K562 (cell line): ENCODE measurements around the gene EVL. TPM values are rescaled to one million over a fixed set of nuclear protein-coding genes. Genes with fewer than 3 reads are reported as not detected.

Experiments
- ARNT ChIP-seq, 2 experiments: fragments of 450-650 bp; IDR thresholded peaks; 2 replicates each; pipeline ENCODE4 v1.6.1; 2016; ENCODE audit warnings: mild to moderate bottlenecking in 1 of 2
- C11orf30 ChIP-seq: fragments of 450-650 bp; IDR thresholded peaks from 2 replicates; pipeline ENCODE4 v1.6.1; 2016; ENCODE audit warnings: low read depth, mild to moderate bottlenecking
- CBX8 ChIP-seq: fragments of 200-600 bp; sonication (generic); IDR thresholded peaks from 2 replicates; pipeline ENCODE4 v1.6.1; 2012; ENCODE audit warnings: borderline replicate concordance, mixed run types, low read depth, mild to moderate bottlenecking, moderate library complexity, mixed read lengths, low read length, control low read depth, inconsistent platforms; ENCODE audit not compliant: poor library complexity, severe bottlenecking; ENCODE audit errors: extremely low read depth
- IRF2 ChIP-seq: sonication (generic); formaldehyde crosslinking; IDR thresholded peaks from 2 replicates; pipeline ENCODE4 v1.8.1; 2022; ENCODE audit warnings: mild to moderate bottlenecking, missing genetic modification reagents
- KAT7 ChIP-seq: sonication (generic); formaldehyde crosslinking; IDR thresholded peaks from 2 replicates; pipeline ENCODE4 v1.8.0; 2022; ENCODE audit warnings: missing genetic modification reagents, mild to moderate bottlenecking, borderline replicate concordance
- KDM5B ChIP-seq: fragments of 200-600 bp; sonication (generic); IDR thresholded peaks from 2 replicates; pipeline ENCODE4 v1.6.1; 2012; ENCODE audit warnings: low read depth, mild to moderate bottlenecking, moderate library complexity, low read length, control low read depth, inconsistent platforms; ENCODE audit not compliant: insufficient replicate concordance
- NONO ChIP-seq, 2 experiments: fragments of 200-400 bp in 1 of 2; fragments of 450-650 bp in 1 of 2; formaldehyde crosslinking in 1 of 2; IDR thresholded peaks; 2 replicates each; pipeline ENCODE4 v1.6.1; 2017; ENCODE audit warnings: low read depth in 2 of 2, mild to moderate bottlenecking in 2 of 2, moderate library complexity in 2 of 2, low read length in 1 of 2
- POLR3A ChIP-seq: IDR thresholded peaks from 2 replicates; pipeline ENCODE4 v1.6.1; 2011; ENCODE audit warnings: borderline replicate concordance, mild to moderate bottlenecking, moderate library complexity; ENCODE audit not compliant: insufficient read length, insufficient read depth; ENCODE audit errors: extremely low read depth
- RBM15 ChIP-seq: fragments of 200-400 bp; formaldehyde crosslinking; IDR thresholded peaks from 2 replicates; pipeline ENCODE4 v1.6.1; 2018; ENCODE audit warnings: mild to moderate bottlenecking, low read length, moderate library complexity; ENCODE audit not compliant: insufficient read depth
- RBM17 ChIP-seq: fragments of 200-400 bp; formaldehyde crosslinking; IDR thresholded peaks from 2 replicates; pipeline ENCODE4 v1.6.1; 2017; ENCODE audit warnings: low read depth, mild to moderate bottlenecking, low read length, borderline replicate concordance
- TBL1XR1 ChIP-seq, 2 experiments: IDR thresholded peaks; 2 replicates each; pipeline ENCODE4 v1.6.1; 2012; ENCODE audit warnings: improper control_type of control experiment in 2 of 2, low read length in 2 of 2, mild to moderate bottlenecking in 1 of 2
- ZNF124 ChIP-seq: sonication (generic); formaldehyde crosslinking; IDR thresholded peaks from 2 replicates; pipeline ENCODE4 v1.8.1; 2022; ENCODE audit warnings: missing genetic modification reagents
- ZNF184 ChIP-seq: sonication (generic); formaldehyde crosslinking; IDR thresholded peaks from 2 replicates; pipeline ENCODE4 v1.5.0; 2020; ENCODE audit warnings: missing genetic modification reagents
- ZNF197 ChIP-seq: fragments of 200-800 bp; sonication (Bioruptor generic); IDR thresholded peaks from 2 replicates; pipeline ENCODE4 v1.6.1; 2016; ENCODE audit warnings: low read depth, missing genetic modification characterization, missing compliant biosample characterization
- ZNF24 ChIP-seq: fragments of 450-650 bp; IDR thresholded peaks from 2 replicates; pipeline ENCODE4 v1.6.1; 2016
- ZNF445 ChIP-seq: fragments of 250-450 bp; sonication (Bioruptor Pico); IDR thresholded peaks from 2 replicates; pipeline ENCODE4 v1.4.0; 2020; ENCODE audit warnings: low read depth, mild to moderate bottlenecking, moderate library complexity
- ZNF668 ChIP-seq: fragments of 250-450 bp; sonication (Bioruptor Pico); IDR thresholded peaks from 2 replicates; pipeline ENCODE4 v1.8.0; 2022; ENCODE audit warnings: mild to moderate bottlenecking, inconsistent platforms
- polyA plus RNA-seq, 8 experiments: library from polyadenylated mRNA; depleted of rRNA in 4 of 8; stranded (reverse) in 5 of 8; unstranded in 3 of 8; fragments of >200 nt; fragmentation: Nextera tagmentation in 2 of 8; fragmentation: Illumina TruSeq in 1 of 8; extraction: Ambion mirVana in 2 of 8; extraction: Trizol in 1 of 8; gene quantifications; 2 replicates each; pipeline versions ENCODE4 v1.2.1 to v1.2.3, GENCODE V29; 2011 to 2014; ENCODE audit warnings: inconsistent platforms in 1 of 8, missing spikeins in 1 of 8
- total RNA-seq, 7 experiments: library from RNA; depleted of rRNA in 6 of 7; stranded (reverse); fragments of >200 nt in 6 of 7; fragmentation: Illumina TruSeq in 2 of 7; extraction: Trizol in 2 of 7; gene quantifications; 2 replicates each; pipeline versions ENCODE4 v1.2.1 to v1.2.3, GENCODE V29; 2011 to 2021; ENCODE audit warnings: low replicate concordance in 1 of 7
- TF ChIP-seq, protein P1 (sequence below): fragments of 450-650 bp; IDR thresholded peaks from 2 replicates; pipeline ENCODE4 v1.6.1; 2016; ENCODE audit warnings: missing biosample characterization, missing genetic modification characterization
- TF ChIP-seq, protein P2 (sequence below): fragments of 450-650 bp; IDR thresholded peaks from 2 replicates; pipeline ENCODE4 v1.6.1; 2017; ENCODE audit warnings: antibody characterized with exemption, mild to moderate bottlenecking
- TF ChIP-seq, protein P3 (sequence below): fragments of 150-350 bp; conservative IDR thresholded peaks from 2 replicates; pipeline ENCODE4 v1.6.1; 2014; ENCODE audit warnings: low read length

The EVL gene
- total and polyA plus RNA-seq, 9 of the 15 experiments (the other 6 are each of a cell fraction or from before 2014, with no cell fraction given), result 2.9 to 43.4 (median 23.9) TPM

- TF ChIP-seq NONO (IDR thresholded peaks at IDR 0.05; ENCODE audit: low read depth in 2 of 2, low read length in 1 of 2) (no peak), ZNF445 (CRISPR knock-in tag) (no peak), C11orf30 (no peak), POLR3A (no peak), ZNF24 (no peak), ZNF124 (CRISPR knock-in tag) (no peak), ZNF668 (CRISPR knock-in tag) (no peak), IRF2 (CRISPR knock-in tag) (no peak), ZNF184 (CRISPR knock-in tag) (no peak), KDM5B (no peak), CBX8 (no peak), KAT7 (CRISPR knock-in tag) (no peak), TBL1XR1 (IDR thresholded peaks at IDR 0.05; ENCODE audit: low read length in 2 of 2) (no peak), ZNF197 (CRISPR knock-in tag) (no peak), RBM17 (no peak), RBM15 (no peak), ARNT (IDR thresholded peaks at IDR 0.05) (no peak)
- TF ChIP-seq, protein P1, sequence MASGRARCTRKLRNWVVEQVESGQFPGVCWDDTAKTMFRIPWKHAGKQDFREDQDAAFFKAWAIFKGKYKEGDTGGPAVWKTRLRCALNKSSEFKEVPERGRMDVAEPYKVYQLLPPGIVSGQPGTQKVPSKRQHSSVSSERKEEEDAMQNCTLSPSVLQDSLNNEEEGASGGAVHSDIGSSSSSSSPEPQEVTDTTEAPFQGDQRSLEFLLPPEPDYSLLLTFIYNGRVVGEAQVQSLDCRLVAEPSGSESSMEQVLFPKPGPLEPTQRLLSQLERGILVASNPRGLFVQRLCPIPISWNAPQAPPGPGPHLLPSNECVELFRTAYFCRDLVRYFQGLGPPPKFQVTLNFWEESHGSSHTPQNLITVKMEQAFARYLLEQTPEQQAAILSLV (tag), result no peak
- TF ChIP-seq, protein P2, sequence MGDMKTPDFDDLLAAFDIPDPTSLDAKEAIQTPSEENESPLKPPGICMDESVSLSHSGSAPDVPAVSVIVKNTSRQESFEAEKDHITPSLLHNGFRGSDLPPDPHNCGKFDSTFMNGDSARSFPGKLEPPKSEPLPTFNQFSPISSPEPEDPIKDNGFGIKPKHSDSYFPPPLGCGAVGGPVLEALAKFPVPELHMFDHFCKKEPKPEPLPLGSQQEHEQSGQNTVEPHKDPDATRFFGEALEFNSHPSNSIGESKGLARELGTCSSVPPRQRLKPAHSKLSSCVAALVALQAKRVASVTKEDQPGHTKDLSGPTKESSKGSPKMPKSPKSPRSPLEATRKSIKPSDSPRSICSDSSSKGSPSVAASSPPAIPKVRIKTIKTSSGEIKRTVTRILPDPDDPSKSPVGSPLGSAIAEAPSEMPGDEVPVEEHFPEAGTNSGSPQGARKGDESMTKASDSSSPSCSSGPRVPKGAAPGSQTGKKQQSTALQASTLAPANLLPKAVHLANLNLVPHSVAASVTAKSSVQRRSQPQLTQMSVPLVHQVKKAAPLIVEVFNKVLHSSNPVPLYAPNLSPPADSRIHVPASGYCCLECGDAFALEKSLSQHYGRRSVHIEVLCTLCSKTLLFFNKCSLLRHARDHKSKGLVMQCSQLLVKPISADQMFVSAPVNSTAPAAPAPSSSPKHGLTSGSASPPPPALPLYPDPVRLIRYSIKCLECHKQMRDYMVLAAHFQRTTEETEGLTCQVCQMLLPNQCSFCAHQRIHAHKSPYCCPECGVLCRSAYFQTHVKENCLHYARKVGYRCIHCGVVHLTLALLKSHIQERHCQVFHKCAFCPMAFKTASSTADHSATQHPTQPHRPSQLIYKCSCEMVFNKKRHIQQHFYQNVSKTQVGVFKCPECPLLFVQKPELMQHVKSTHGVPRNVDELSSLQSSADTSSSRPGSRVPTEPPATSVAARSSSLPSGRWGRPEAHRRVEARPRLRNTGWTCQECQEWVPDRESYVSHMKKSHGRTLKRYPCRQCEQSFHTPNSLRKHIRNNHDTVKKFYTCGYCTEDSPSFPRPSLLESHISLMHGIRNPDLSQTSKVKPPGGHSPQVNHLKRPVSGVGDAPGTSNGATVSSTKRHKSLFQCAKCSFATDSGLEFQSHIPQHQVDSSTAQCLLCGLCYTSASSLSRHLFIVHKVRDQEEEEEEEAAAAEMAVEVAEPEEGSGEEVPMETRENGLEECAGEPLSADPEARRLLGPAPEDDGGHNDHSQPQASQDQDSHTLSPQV, result 0 out of 2 replicates have a peak, but pooled peaks have one; percentile 18
- TF ChIP-seq, protein P3, sequence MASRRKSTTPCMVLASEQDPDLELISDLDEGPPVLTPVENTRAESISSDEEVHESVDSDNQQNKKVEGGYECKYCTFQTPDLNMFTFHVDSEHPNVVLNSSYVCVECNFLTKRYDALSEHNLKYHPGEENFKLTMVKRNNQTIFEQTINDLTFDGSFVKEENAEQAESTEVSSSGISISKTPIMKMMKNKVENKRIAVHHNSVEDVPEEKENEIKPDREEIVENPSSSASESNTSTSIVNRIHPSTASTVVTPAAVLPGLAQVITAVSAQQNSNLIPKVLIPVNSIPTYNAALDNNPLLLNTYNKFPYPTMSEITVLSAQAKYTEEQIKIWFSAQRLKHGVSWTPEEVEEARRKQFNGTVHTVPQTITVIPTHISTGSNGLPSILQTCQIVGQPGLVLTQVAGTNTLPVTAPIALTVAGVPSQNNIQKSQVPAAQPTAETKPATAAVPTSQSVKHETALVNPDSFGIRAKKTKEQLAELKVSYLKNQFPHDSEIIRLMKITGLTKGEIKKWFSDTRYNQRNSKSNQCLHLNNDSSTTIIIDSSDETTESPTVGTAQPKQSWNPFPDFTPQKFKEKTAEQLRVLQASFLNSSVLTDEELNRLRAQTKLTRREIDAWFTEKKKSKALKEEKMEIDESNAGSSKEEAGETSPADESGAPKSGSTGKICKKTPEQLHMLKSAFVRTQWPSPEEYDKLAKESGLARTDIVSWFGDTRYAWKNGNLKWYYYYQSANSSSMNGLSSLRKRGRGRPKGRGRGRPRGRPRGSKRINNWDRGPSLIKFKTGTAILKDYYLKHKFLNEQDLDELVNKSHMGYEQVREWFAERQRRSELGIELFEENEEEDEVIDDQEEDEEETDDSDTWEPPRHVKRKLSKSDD, result no peak
These were observed 10.9 kb downstream of the EVL start (continued) for GRCh38 chr14:100076133-100076532.
